ENCODE measurements around the gene BROX.
"Not testable (repeated sequence)": the region's sequence is repeated elsewhere in the genome, so short reads cannot be mapped to it uniquely, and the experiment has no call there.

GRCh38 chr1:222669107-222669506, 43.3 kb upstream of the BROX start:
- TF ChIP-seq HNF4A (conservative IDR thresholded peaks at IDR 0.05); SP1 (IDR thresholded peaks at IDR 0.05): not testable (repeated sequence)
